HEK293 (cell line): ENCODE measurements around the gene ADAMTSL5.
"Not testable (repeated sequence)": the region's sequence is repeated elsewhere in the genome, so short reads cannot be mapped to it uniquely, and the experiment has no call there.

ENCODE experiments used
- CTCF ChIA-PET: fragments of 350-600 bp; formaldehyde crosslinking; extraction: SDS; loops from one replicate; lab custom pipeline; 2021; ENCODE audit warnings: antibody characterized with exemption; lab: Yijun Ruan, JAX
- POLR2A ChIA-PET: fragments of 300-600 bp; formaldehyde crosslinking; extraction: SDS; loops from one replicate; lab custom pipeline; 2020; ENCODE audit warnings: antibody characterized with exemption, inconsistent platforms; lab: Yijun Ruan, JAX
- H3K27ac ChIP-seq: fragments of 200-500 bp; sonication (Bioruptor generic); 2 replicates; pipeline ENCODE4 v1.5.1; 2014; ENCODE audit warnings: low read depth, low read length, control low read depth, inconsistent platforms; ENCODE audit errors: extremely low read depth
- H3K36me3 ChIP-seq, 2 experiments: fragments of 200-500 bp in 1 of 2; sonication (Bioruptor generic) in 1 of 2; 1 replicate in 1 of 2; 2 replicates in 1 of 2; pipeline ENCODE4 v1.5.1; 2014 to 2017; ENCODE audit warnings: inconsistent platforms in 2 of 2, low read length in 2 of 2; ENCODE audit not compliant: control insufficient read depth in 2 of 2, insufficient read depth in 1 of 2
- H3K4me1 ChIP-seq: fragments of 200-500 bp; sonication (Bioruptor generic); 2 replicates; pipeline ENCODE4 v1.5.1; 2014; ENCODE audit warnings: mild to moderate bottlenecking, low read length, inconsistent platforms; ENCODE audit not compliant: control insufficient read depth, insufficient read depth
- H3K4me3 ChIP-seq: 2 replicates; pipeline ENCODE4 v1.5.1; 2011; ENCODE audit warnings: low read depth, mild to moderate bottlenecking, control low read depth, low read length, moderate library complexity
- H3K9me3 ChIP-seq: fragments of 200-500 bp; sonication (Bioruptor generic); 2 replicates; pipeline ENCODE4 v1.5.1; 2014; ENCODE audit warnings: low read depth, low read length, inconsistent platforms; ENCODE audit not compliant: control insufficient read depth, insufficient read depth
- FEZF1 ChIP-seq: fragments of 450-650 bp; formaldehyde crosslinking; IDR thresholded peaks from 2 replicates; pipeline ENCODE4 v1.5.1; 2016; ENCODE audit warnings: missing biosample characterization, missing genetic modification characterization
- GLIS2 ChIP-seq: fragments of 450-650 bp; formaldehyde crosslinking; IDR thresholded peaks from 2 replicates; pipeline ENCODE4 v1.5.1; 2016; ENCODE audit warnings: missing biosample characterization, missing genetic modification characterization
- HOXA7 ChIP-seq: sonication (generic); formaldehyde crosslinking; IDR thresholded peaks from 2 replicates; pipeline ENCODE4 v1.8.1; 2022; ENCODE audit warnings: missing genetic modification reagents, borderline replicate concordance
- IKZF3 ChIP-seq: fragments of 450-650 bp; IDR thresholded peaks from 2 replicates; pipeline ENCODE4 v1.5.0; 2018; ENCODE audit warnings: missing biosample characterization, mild to moderate bottlenecking, missing genetic modification characterization, moderate library complexity
- OVOL3 ChIP-seq: fragments of 450-650 bp; formaldehyde crosslinking; IDR thresholded peaks from 2 replicates; pipeline ENCODE4 v1.5.1; 2016; ENCODE audit warnings: missing biosample characterization, missing genetic modification characterization
- PATZ1 ChIP-seq: fragments of 450-650 bp; formaldehyde crosslinking; IDR thresholded peaks from 2 replicates; pipeline ENCODE4 v1.5.1; 2016; ENCODE audit warnings: missing biosample characterization, missing genetic modification characterization
- PRDM4 ChIP-seq: fragments of 450-650 bp; formaldehyde crosslinking; IDR thresholded peaks from 2 replicates; pipeline ENCODE4 v1.5.1; 2017; ENCODE audit warnings: missing biosample characterization, missing genetic modification characterization
- ZBTB6 ChIP-seq: fragments of 450-650 bp; formaldehyde crosslinking; IDR thresholded peaks from 2 replicates; pipeline ENCODE4 v1.5.1; 2017; ENCODE audit warnings: missing biosample characterization, missing genetic modification characterization
- ZNF16 ChIP-seq: fragments of 450-650 bp; formaldehyde crosslinking; IDR thresholded peaks from 2 replicates; pipeline ENCODE4 v1.5.1; 2016; ENCODE audit warnings: low read depth, missing biosample characterization, missing genetic modification characterization
- ZNF202 ChIP-seq: fragments of 450-650 bp; formaldehyde crosslinking; IDR thresholded peaks from 2 replicates; pipeline ENCODE4 v1.5.1; 2016; ENCODE audit warnings: missing biosample characterization, missing genetic modification characterization, borderline replicate concordance
- ZNF223 ChIP-seq: fragments of 450-650 bp; formaldehyde crosslinking; IDR thresholded peaks from 2 replicates; pipeline ENCODE4 v1.5.1; 2016; ENCODE audit warnings: missing biosample characterization, missing genetic modification characterization
- ZNF423 ChIP-seq: fragments of 450-650 bp; formaldehyde crosslinking; IDR thresholded peaks from 2 replicates; pipeline ENCODE4 v1.5.1; 2016; ENCODE audit warnings: missing biosample characterization, missing genetic modification characterization
- ZNF621 ChIP-seq: fragments of 450-650 bp; formaldehyde crosslinking; IDR thresholded peaks from 2 replicates; pipeline ENCODE4 v1.5.1; 2017; ENCODE audit warnings: missing biosample characterization, missing genetic modification characterization
- ZNF670 ChIP-seq: fragments of 450-650 bp; formaldehyde crosslinking; IDR thresholded peaks from 2 replicates; pipeline ENCODE4 v1.5.1; 2016; ENCODE audit warnings: missing biosample characterization, missing genetic modification characterization, low read depth
- ZNF76 ChIP-seq: fragments of 450-650 bp; formaldehyde crosslinking; IDR thresholded peaks from 2 replicates; pipeline ENCODE4; 2016; ENCODE audit warnings: low read depth, missing biosample characterization, missing genetic modification characterization, borderline replicate concordance

The ADAMTSL5 gene

GRCh38 chr19:1521636-1522035, 8.8 kb upstream of the ADAMTSL5 start:
- no peaks in the 10 kb centered on the region for H3K9me3 ChIP-seq
- H3K36me3 ChIP-seq, result no peaks in the 10 kb centered on the region
- no peak overlapping the region for H3K27ac ChIP-seq
- POLR2A ChIA-PET, result no interaction called here
- H3K4me1 ChIP-seq, result no peaks in the 10 kb centered on the region
- TF ChIP-seq PATZ1 (tag by site-specific recombination) (peak; percentile 19; the same call in 1 of the 2 replicates), ZNF76 (tag by site-specific recombination) (no peak)
- CTCF ChIA-PET, result interaction anchor here (0.6 to 0.8 kb wide), 2 partner anchors 24 to 267 kb away, joined by 3 read pairs; no protein-coding TSS in a partner anchor
- no peak overlapping the region for H3K4me3 ChIP-seq

GRCh38 chr19:1520203-1520780, 7.5 kb upstream of the ADAMTSL5 start:
- H3K4me3 ChIP-seq, result no peak overlapping the region
- CTCF ChIA-PET, result interaction anchor here (1.1 kb wide), 1 partner anchor 16 kb away, joined by 3 read pairs; no protein-coding TSS in a partner anchor
- no peak overlapping the region for H3K27ac ChIP-seq
- no peaks in the 10 kb centered on the region for H3K36me3 ChIP-seq
- H3K4me1 ChIP-seq, result no peaks in the 10 kb centered on the region
- no peak for TF ChIP-seq IKZF3 (tag by site-specific recombination)
- TF ChIP-seq ZNF223 (tag by site-specific recombination), result no peak
- TF ChIP-seq ZNF621 (tag by site-specific recombination), result no peak
- no peak for TF ChIP-seq ZNF670 (tag by site-specific recombination)
- TF ChIP-seq HOXA7 (CRISPR knock-in tag), result no peak
- no peak for TF ChIP-seq GLIS2
- TF ChIP-seq ZNF16 (tag by site-specific recombination), result no peak
- TF ChIP-seq OVOL3 (tag by site-specific recombination), result no peak
- TF ChIP-seq PRDM4, result no peak
- TF ChIP-seq FEZF1 (tag by site-specific recombination), result no peak
- no peak for TF ChIP-seq ZNF423
- TF ChIP-seq ZNF202, result no peak
- TF ChIP-seq ZBTB6 (tag by site-specific recombination), result no peak
- H3K9me3 ChIP-seq, result no peaks in the 10 kb centered on the region
- POLR2A ChIA-PET, result no interaction called here

GRCh38 chr19:1519802-1520201, 7.0 kb upstream of the ADAMTSL5 start:
- H3K36me3 ChIP-seq, H3K27ac ChIP-seq, H3K9me3 ChIP-seq, POLR2A ChIA-PET, H3K4me1 ChIP-seq, H3K4me3 ChIP-seq: not testable (repeated sequence)
- CTCF ChIA-PET, result interaction anchor here (1.1 kb wide), 1 partner anchor 16 kb away, joined by 3 read pairs; no protein-coding TSS in a partner anchor
